Vagina (tissue), 2 donors: ENCODE data around the gene ZRANB3. TPM values are rescaled to one million over a fixed set of nuclear protein-coding genes. Genes with fewer than 3 reads are reported as not detected.

Source experiments
- DNase-seq, 2 donors: peaks; one replicate each; pipeline ENCODE4 v3.0.0-alpha.2; 2017; ENCODE audit errors: extremely low spot score in 2 of 2
- H3K27ac ChIP-seq: fragments of 200-600 bp; sonication (generic); one replicate; pipeline ENCODE4 v1.5.1; 2019
- H3K27me3 ChIP-seq: fragments of 200-600 bp; sonication (generic); one replicate; pipeline ENCODE4 v1.5.1; 2019
- H3K36me3 ChIP-seq, 2 donors: fragments of 200-600 bp; sonication (generic); one replicate each; pipeline ENCODE4 v1.5.1; 2017 to 2019
- H3K4me1 ChIP-seq: fragments of 200-600 bp; sonication (generic); one replicate; pipeline ENCODE4 v1.5.1; 2019
- H3K4me3 ChIP-seq, 2 donors: fragments of 200-600 bp; sonication (generic); 1 replicate in 1 of 2; 2 replicates in 1 of 2; pipeline ENCODE4 v1.5.1; 2016 to 2019
- H3K9me3 ChIP-seq: fragments of 200-600 bp; sonication (generic); one replicate; pipeline ENCODE4 v1.5.1; 2019
- POLR2A ChIP-seq, 2 donors: fragments of 450-650 bp; IDR thresholded peaks; one replicate each; pipeline ENCODE4 v1.6.1; 2017; ENCODE audit warnings: antibody characterized with exemption in 2 of 2, mild to moderate bottlenecking in 2 of 2, moderate library complexity in 2 of 2
- POLR2AphosphoS5 ChIP-seq, 2 donors: sonication (generic); formaldehyde crosslinking; IDR thresholded peaks; one replicate each; pipeline ENCODE4 v1.9.0; 2017; ENCODE audit warnings: antibody characterized with exemption in 2 of 2, mild to moderate bottlenecking in 2 of 2, low read depth in 1 of 2; ENCODE audit not compliant: insufficient read depth in 1 of 2
- intact Hi-C: fragments of 100-400 bp; cut with DNase I; formaldehyde crosslinking; loops from one replicate; pipeline ENCODE4 v1.15.1; 2023
- total RNA-seq: library from RNA; depleted of rRNA; stranded (reverse); fragments of >200 nt; gene quantifications from one replicate; pipeline ENCODE4 v1.2.3, GENCODE V29; 2016
- TF ChIP-seq, protein P1 (sequence below), 3 experiments: fragments of 450-650 bp in 2 of 3; fragments of 200-600 bp in 1 of 3; sonication (generic) in 1 of 3; IDR thresholded peaks; one replicate each; pipeline ENCODE4 v1.5.1; 2017 to 2019; ENCODE audit warnings: antibody characterized with exemption in 3 of 3, mild to moderate bottlenecking in 2 of 3, moderate library complexity in 2 of 3

ZRANB3 gene
- total RNA-seq, 1 donor from 2014 or later = 1.5 TPM

DNA sequence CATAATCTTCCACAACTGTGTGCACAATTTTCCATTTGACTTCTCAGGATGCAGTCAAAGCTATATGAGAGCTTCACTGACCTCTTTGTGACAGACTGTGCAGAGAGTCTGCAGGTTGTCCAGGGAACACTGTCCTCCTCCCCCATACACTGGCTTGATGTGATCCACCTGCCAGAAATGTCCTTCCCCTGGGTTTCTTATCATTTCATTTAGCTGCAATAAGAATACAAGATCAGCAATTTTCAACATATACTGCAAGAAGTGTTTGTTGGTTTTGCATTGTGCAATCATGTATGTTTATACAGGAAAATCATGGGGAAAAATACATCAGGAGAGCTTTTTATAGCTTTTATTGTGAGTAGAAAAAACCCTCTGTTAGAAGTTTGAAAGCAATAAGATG lies 328.3 kb downstream of the ZRANB3 start:
- no peak overlapping the region for H3K27ac ChIP-seq
- H3K4me1 ChIP-seq = no peaks in the 10 kb centered on the region
- intact Hi-C loops = no loop called here
- DNase-seq = no peak
- H3K9me3 ChIP-seq = no peaks in the 10 kb centered on the region
- TF ChIP-seq, protein P1, sequence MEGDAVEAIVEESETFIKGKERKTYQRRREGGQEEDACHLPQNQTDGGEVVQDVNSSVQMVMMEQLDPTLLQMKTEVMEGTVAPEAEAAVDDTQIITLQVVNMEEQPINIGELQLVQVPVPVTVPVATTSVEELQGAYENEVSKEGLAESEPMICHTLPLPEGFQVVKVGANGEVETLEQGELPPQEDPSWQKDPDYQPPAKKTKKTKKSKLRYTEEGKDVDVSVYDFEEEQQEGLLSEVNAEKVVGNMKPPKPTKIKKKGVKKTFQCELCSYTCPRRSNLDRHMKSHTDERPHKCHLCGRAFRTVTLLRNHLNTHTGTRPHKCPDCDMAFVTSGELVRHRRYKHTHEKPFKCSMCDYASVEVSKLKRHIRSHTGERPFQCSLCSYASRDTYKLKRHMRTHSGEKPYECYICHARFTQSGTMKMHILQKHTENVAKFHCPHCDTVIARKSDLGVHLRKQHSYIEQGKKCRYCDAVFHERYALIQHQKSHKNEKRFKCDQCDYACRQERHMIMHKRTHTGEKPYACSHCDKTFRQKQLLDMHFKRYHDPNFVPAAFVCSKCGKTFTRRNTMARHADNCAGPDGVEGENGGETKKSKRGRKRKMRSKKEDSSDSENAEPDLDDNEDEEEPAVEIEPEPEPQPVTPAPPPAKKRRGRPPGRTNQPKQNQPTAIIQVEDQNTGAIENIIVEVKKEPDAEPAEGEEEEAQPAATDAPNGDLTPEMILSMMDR (IDR thresholded peaks at IDR 0.05) = no peak
- no peak overlapping the region for H3K4me3 ChIP-seq
- H3K27me3 ChIP-seq = no peaks in the 10 kb centered on the region
- H3K36me3 ChIP-seq = no peaks in the 10 kb centered on the region

GRCh38 chr2:135198481-135198880 lies 332.5 kb downstream of the ZRANB3 start:
- Histone ChIP-seq H3K4me1 (no peaks in the 10 kb centered on the region), H3K27me3 (no peaks in the 10 kb centered on the region), H3K36me3 (no peaks in the 10 kb centered on the region), H3K27ac (no peak overlapping the region), H3K9me3 (no peaks in the 10 kb centered on the region), H3K4me3 (no peak overlapping the region)
- TF ChIP-seq, protein P1 (IDR thresholded peaks at IDR 0.05) = no peak
- TF ChIP-seq POLR2AphosphoS5 (IDR thresholded peaks at IDR 0.05; ENCODE audit: insufficient read depth in 1 of 2, low read depth in 1 of 2) = no peak
- no peak for TF ChIP-seq POLR2A (IDR thresholded peaks at IDR 0.05)
- DNase-seq = no peak
- intact Hi-C loops = no loop called here

DNA sequence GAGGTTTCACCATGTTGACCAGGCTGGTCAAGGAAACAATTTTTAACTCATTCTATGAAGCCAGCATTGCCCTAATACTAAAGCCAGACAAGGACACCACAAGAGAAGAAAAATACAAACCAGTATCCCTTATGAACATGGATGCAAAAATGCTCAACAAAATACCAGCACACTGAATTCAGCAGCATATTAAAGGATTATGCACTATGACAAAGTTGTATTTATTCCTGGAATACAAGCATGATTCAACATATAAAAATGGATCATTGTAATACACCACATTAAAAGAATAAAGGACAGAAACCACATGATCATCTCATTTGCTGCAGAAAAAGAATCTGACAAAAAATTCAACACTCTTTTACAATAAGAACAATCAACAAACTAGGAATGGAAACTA lies 340.2 kb downstream of the ZRANB3 start:
- no peak for TF ChIP-seq POLR2AphosphoS5 (IDR thresholded peaks at IDR 0.05; ENCODE audit: insufficient read depth in 1 of 2, low read depth in 1 of 2)
- no peak for TF ChIP-seq POLR2A (IDR thresholded peaks at IDR 0.05)
- TF ChIP-seq, protein P1 (IDR thresholded peaks at IDR 0.05) = no peak
- no peak for DNase-seq
- Histone ChIP-seq H3K9me3 (peaks cover 4% of the 10 kb centered on the region), H3K4me1 (no peaks in the 10 kb centered on the region), H3K27ac (no peak overlapping the region), H3K27me3 (no peaks in the 10 kb centered on the region), H3K4me3 (no peak overlapping the region), H3K36me3 (no peaks in the 10 kb centered on the region)
- intact Hi-C loops = no loop called here

DNA sequence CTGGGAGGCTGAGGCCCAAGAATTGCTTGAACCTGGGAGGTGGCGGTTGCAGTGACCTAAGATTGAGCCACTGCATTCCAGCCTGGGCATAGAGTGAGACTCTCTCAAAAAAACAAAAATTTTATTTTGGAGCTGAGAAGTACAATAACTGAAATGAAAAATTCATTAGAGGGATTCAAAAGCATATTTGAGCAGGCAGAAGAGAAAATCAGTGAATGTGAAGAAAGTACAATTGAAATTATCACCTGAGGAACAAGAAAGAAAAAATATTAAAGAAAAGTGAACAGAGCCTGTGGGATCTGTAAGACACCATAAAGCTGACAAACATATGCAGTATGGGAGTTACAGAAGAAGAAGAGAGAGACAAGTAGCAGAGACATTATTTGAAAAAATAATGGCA lies 341.9 kb downstream of the ZRANB3 start:
- Histone ChIP-seq H3K27ac (no peak overlapping the region), H3K9me3 (peaks cover 4% of the 10 kb centered on the region), H3K4me3 (no peak overlapping the region), H3K4me1 (no peaks in the 10 kb centered on the region), H3K36me3 (no peaks in the 10 kb centered on the region), H3K27me3 (no peaks in the 10 kb centered on the region)
- DNase-seq = no peak
- TF ChIP-seq POLR2A (IDR thresholded peaks at IDR 0.05) (no peak), POLR2AphosphoS5 (IDR thresholded peaks at IDR 0.05; ENCODE audit: insufficient read depth in 1 of 2, low read depth in 1 of 2) (no peak)
- TF ChIP-seq, protein P1 (IDR thresholded peaks at IDR 0.05) = no peak
- intact Hi-C loops = no loop called here

DNA sequence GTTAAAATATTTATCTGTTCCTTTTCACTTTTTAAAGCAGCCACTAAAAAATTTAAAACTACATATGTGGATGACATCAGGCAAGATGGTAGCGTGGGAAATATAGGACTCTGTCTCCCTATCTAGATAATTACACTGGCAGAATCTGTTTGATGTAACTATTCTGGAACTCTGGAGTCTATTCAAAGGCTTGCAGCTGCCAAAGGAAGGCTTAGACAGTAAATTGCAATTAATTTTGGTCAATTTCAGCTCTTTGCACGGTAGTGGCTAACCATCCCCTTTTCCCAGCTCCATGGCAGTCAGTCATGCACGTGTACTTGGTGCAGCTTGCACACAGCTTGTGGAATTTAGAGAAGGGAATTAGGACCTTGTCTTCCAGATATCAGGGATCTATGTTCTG lies 343.7 kb downstream of the ZRANB3 start:
- Histone ChIP-seq H3K4me3 (no peak overlapping the region), H3K4me1 (no peaks in the 10 kb centered on the region), H3K36me3 (no peaks in the 10 kb centered on the region), H3K27ac (no peak overlapping the region), H3K27me3 (no peaks in the 10 kb centered on the region), H3K9me3 (peaks cover 4% of the 10 kb centered on the region)
- intact Hi-C loops = no loop called here
- no peak for DNase-seq
- TF ChIP-seq, protein P1 (IDR thresholded peaks at IDR 0.05) = no peak
- TF ChIP-seq POLR2A (IDR thresholded peaks at IDR 0.05) = no peak
